Upper lobe of left lung (tissue), 6 donors: ENCODE data around the gene SULF2. TPM values are rescaled to one million over a fixed set of nuclear protein-coding genes. Genes with fewer than 3 reads are reported as not detected.
A peak's percentile ranks its signal among the peaks of the same experiment; 100 is the strongest.

Experiments
- ATAC-seq, 2 donors: fragments of 200-7000 bp; cut with Tn5 transposase; one replicate each; pipeline ENCODE4 v1.9.1; 2022; ENCODE audit warnings: mild to moderate bottlenecking in 2 of 2, moderate library complexity in 2 of 2; ENCODE audit not compliant: low FRiP score in 2 of 2
- DNase-seq, 2 donors: peaks; one replicate each; pipeline ENCODE4 v3.0.0-alpha.2; 2019 to 2020
- H3K27ac ChIP-seq, 4 donors: fragments of 200-600 bp; sonication (generic); one replicate each; pipeline ENCODE4 v1.5.1; 2016 to 2019
- H3K27me3 ChIP-seq, 4 donors: fragments of 200-600 bp; sonication (generic); one replicate each; pipeline ENCODE4 v1.5.1; 2017 to 2019
- H3K36me3 ChIP-seq, 4 donors: fragments of 200-600 bp; sonication (generic); one replicate each; pipeline ENCODE4 v1.5.1; 2016 to 2019
- H3K4me1 ChIP-seq, 4 donors: fragments of 200-600 bp; sonication (generic); one replicate each; pipeline ENCODE4 v1.5.1; 2018 to 2019
- H3K4me3 ChIP-seq, 4 donors: fragments of 200-600 bp; sonication (generic); one replicate each; pipeline ENCODE4 v1.5.1; 2017 to 2019; ENCODE audit warnings: mild to moderate bottlenecking in 2 of 4, moderate library complexity in 1 of 4
- H3K9me3 ChIP-seq, 4 donors: fragments of 200-600 bp; sonication (generic); one replicate each; pipeline ENCODE4 v1.5.1; 2018 to 2019
- CTCF ChIP-seq, 6 experiments: fragments of 450-650 bp in 4 of 6; fragments of 200-600 bp in 2 of 6; sonication (generic) in 2 of 6; IDR thresholded peaks; one replicate each; pipeline ENCODE4 v1.5.1; 2016 to 2019; ENCODE audit warnings: antibody characterized with exemption in 6 of 6
- EP300 ChIP-seq, 4 donors: sonication (generic); formaldehyde crosslinking; IDR thresholded peaks; one replicate each; pipeline ENCODE4 v1.5.1; 2017; ENCODE audit warnings: antibody characterized with exemption in 4 of 4, control low read depth in 2 of 4
- POLR2A ChIP-seq, 4 donors: fragments of 450-650 bp; IDR thresholded peaks; one replicate each; pipeline ENCODE4 v1.5.1; 2016 to 2017; ENCODE audit warnings: antibody characterized with exemption in 4 of 4, mild to moderate bottlenecking in 2 of 4
- POLR2AphosphoS5 ChIP-seq, 2 donors: sonication (generic); formaldehyde crosslinking; IDR thresholded peaks; one replicate each; pipeline ENCODE4 v1.5.1; 2017; ENCODE audit warnings: antibody characterized with exemption in 2 of 2
- WGBS, 2 donors: methylation state at CpG; one replicate each; pipeline ENCODE4 v1.1.5; 2017 to 2018; 5-methylcytosine and 5-hydroxymethylcytosine counted together
- total RNA-seq, 6 donors: library from RNA; depleted of rRNA in 4 of 6; stranded (reverse); fragments of >200 nt in 4 of 6; gene quantifications; one replicate each; pipeline versions ENCODE4 v1.1.0 to v1.2.1, GENCODE V29; 2016 to 2021
- donor health status: DM: no; HTN: no; CAD: no; lungs with moderate emphysema.
- donor health status: DM: no; HTN: yes; CAD: no; lungs with severe emphysema.

The SULF2 gene
- total RNA-seq, 6 donors from 2014 or later, result 15.0 to 63.8 (median 21.7) TPM

- H3K27ac ChIP-seq, result no peak overlapping the region
- WGBS, 2 donors, result 76 to 90% methylated on average over 26 of the region's 26 CpGs
- no peaks in the 10 kb centered on the region for H3K9me3 ChIP-seq
- H3K36me3 ChIP-seq, result no peaks in the 10 kb centered on the region
- no peaks in the 10 kb centered on the region for H3K27me3 ChIP-seq
- ATAC-seq, result peak in 1 of 2 donors; percentile 72
- DNase-seq, result no peak
- no peak overlapping the region for H3K4me3 ChIP-seq
- H3K4me1 ChIP-seq, result no peaks in the 10 kb centered on the region
- TF ChIP-seq CTCF (IDR thresholded peaks at IDR 0.05), result no peak
- no peak for TF ChIP-seq EP300 (IDR thresholded peaks at IDR 0.05)
- TF ChIP-seq POLR2A (IDR thresholded peaks at IDR 0.05), result no peak
- no peak for TF ChIP-seq POLR2AphosphoS5 (IDR thresholded peaks at IDR 0.05)
Measured at GRCh38 chr20:47713878-47714450, 71.3 kb downstream of the SULF2 start.

GRCh38 chr20:47713163-47713562 lies 72.1 kb downstream of the SULF2 start:
- Histone ChIP-seq H3K9me3 (no peaks in the 10 kb centered on the region), H3K27me3 (no peaks in the 10 kb centered on the region), H3K4me1 (no peaks in the 10 kb centered on the region), H3K36me3 (no peaks in the 10 kb centered on the region), H3K4me3 (no peak overlapping the region), H3K27ac (no peak overlapping the region)
- ATAC-seq (no peak), DNase-seq (no peak)
- 85 to 87% methylated on average over 6 of the region's 6 CpGs for WGBS, 2 donors
- no peak for TF ChIP-seq POLR2AphosphoS5 (IDR thresholded peaks at IDR 0.05)

- TF ChIP-seq CTCF (IDR thresholded peaks at IDR 0.05), result no peak
- TF ChIP-seq POLR2AphosphoS5 (IDR thresholded peaks at IDR 0.05), result no peak
- TF ChIP-seq POLR2A (IDR thresholded peaks at IDR 0.05), result no peak
- TF ChIP-seq EP300 (IDR thresholded peaks at IDR 0.05), result no peak
- H3K27me3 ChIP-seq, result no peaks in the 10 kb centered on the region
- H3K4me1 ChIP-seq, result no peaks in the 10 kb centered on the region
- H3K4me3 ChIP-seq, result no peak overlapping the region
- no peaks in the 10 kb centered on the region for H3K9me3 ChIP-seq
- no peaks in the 10 kb centered on the region for H3K36me3 ChIP-seq
- DNase-seq (no peak), ATAC-seq (no peak)
- WGBS, 2 donors, result 68 to 76% methylated on average over 19 of the region's 19 CpGs
- no peak overlapping the region for H3K27ac ChIP-seq
Measured at GRCh38 chr20:47711046-47711752, 74.1 kb downstream of the SULF2 start.

- 65 to 72% methylated on average over 10 of the region's 10 CpGs for WGBS, 2 donors
- Histone ChIP-seq H3K27ac (no peak overlapping the region), H3K4me1 (no peaks in the 10 kb centered on the region), H3K36me3 (no peaks in the 10 kb centered on the region), H3K9me3 (no peaks in the 10 kb centered on the region), H3K27me3 (no peaks in the 10 kb centered on the region), H3K4me3 (no peak overlapping the region)
- no peak for TF ChIP-seq CTCF (IDR thresholded peaks at IDR 0.05)
- TF ChIP-seq POLR2A (IDR thresholded peaks at IDR 0.05), result no peak
- no peak for TF ChIP-seq EP300 (IDR thresholded peaks at IDR 0.05)
- no peak for TF ChIP-seq POLR2AphosphoS5 (IDR thresholded peaks at IDR 0.05)
- ATAC-seq (no peak), DNase-seq (no peak)
Measured at GRCh38 chr20:47710665-47711045, 74.6 kb downstream of the SULF2 start.

- ATAC-seq (no peak), DNase-seq (no peak)
- no peaks in the 10 kb centered on the region for H3K36me3 ChIP-seq
Measured at GRCh38 chr20:47708953-47709833, 76.1 kb downstream of the SULF2 start.

More at GRCh38 chr20:47708953-47709833, 76.1 kb downstream of the SULF2 start:
- 86 to 91% methylated on average over 9 to 10 of the region's 10 CpGs for WGBS, 2 donors
- TF ChIP-seq POLR2A (IDR thresholded peaks at IDR 0.05) (no peak), POLR2AphosphoS5 (IDR thresholded peaks at IDR 0.05) (no peak), CTCF (IDR thresholded peaks at IDR 0.05) (no peak), EP300 (IDR thresholded peaks at IDR 0.05) (no peak)
- H3K9me3 ChIP-seq, result no peaks in the 10 kb centered on the region
- H3K27me3 ChIP-seq, result no peaks in the 10 kb centered on the region
- H3K4me1 ChIP-seq, result no peaks in the 10 kb centered on the region
- H3K27ac ChIP-seq, result no peak overlapping the region
- H3K4me3 ChIP-seq, result no peak overlapping the region
